RKO (cell line): ENCODE measurements around the gene ZFP2.
"Not testable (repeated sequence)": the region's sequence is repeated elsewhere in the genome, so short reads cannot be mapped to it uniquely, and the experiment has no call there.

Experiments
- DNase-seq: peaks from one replicate; pipeline ENCODE4 v3.0.0-alpha.2; 2016; ENCODE audit warnings: low spot score

The ZFP2 gene

GRCh38 chr5:178895615-178896571, at the start of gene ZFP2:
Gene ZFP2, plus strand, starts transcription at chr5:178895913. Its CDS starts 35,401 bp downstream, at chr5:178931314.
- peak; percentile 75 for DNase-seq

DNA sequence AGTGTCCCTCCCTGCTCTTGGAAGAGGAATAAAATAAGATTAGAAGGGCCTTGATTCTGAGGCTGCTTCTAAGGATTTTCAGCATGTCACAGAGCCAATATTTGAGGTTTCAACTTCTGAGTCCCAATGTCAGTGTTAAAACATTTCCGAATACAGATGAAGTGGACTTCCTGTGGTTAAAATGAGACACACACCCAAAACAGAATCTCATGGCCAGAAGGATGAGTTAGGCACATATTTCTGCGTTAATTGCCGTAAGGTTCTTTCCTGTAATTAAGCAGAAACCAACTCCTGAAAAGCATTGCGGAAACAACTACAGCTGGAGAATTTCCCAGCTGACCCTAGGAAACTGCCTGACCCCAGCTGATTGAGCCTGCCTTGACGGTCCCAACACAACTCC, 46.4 kb upstream of the ZFP2 start:
- DNase-seq = no peak

DNA sequence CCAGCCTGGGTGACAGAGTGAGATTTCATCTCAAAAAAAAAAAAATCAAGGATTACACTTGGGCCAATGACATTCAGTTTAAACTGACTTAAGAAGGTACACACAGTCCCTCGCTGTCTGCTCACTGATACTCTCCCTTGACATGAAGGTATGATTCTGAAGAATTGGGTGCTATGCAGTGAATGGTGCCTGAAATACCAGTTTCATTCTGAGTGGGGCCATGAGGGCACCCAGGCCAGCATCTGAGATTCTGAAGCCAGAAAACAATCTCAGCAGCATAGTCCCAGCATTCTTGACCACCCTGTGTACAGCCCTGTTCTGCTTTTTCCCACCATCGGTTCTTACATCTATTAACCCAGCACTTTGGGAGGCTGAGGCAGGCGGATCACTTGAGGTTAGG, 43.8 kb upstream of the ZFP2 start:
- no peak for DNase-seq

DNA sequence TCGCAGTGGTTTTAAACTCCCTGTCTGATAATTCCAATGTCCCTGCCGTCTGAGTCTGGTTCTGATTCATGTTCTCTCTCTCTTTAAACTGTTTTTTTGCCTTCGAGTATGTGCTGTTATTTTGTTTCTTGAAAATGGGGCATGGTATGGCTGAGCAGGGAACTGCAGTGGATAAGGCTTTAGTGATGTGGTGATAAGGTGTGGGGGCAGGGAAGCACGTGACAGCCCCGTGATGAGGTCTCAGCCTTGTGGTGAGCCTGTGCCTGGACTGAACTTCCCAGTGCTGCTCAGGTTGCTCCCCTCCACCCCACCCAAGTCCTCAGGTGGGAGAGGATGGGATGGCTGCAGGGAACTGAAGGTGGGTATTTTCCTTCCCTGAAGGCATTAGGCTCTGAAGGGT, 41.4 kb upstream of the ZFP2 start:
- DNase-seq = no peak

DNA sequence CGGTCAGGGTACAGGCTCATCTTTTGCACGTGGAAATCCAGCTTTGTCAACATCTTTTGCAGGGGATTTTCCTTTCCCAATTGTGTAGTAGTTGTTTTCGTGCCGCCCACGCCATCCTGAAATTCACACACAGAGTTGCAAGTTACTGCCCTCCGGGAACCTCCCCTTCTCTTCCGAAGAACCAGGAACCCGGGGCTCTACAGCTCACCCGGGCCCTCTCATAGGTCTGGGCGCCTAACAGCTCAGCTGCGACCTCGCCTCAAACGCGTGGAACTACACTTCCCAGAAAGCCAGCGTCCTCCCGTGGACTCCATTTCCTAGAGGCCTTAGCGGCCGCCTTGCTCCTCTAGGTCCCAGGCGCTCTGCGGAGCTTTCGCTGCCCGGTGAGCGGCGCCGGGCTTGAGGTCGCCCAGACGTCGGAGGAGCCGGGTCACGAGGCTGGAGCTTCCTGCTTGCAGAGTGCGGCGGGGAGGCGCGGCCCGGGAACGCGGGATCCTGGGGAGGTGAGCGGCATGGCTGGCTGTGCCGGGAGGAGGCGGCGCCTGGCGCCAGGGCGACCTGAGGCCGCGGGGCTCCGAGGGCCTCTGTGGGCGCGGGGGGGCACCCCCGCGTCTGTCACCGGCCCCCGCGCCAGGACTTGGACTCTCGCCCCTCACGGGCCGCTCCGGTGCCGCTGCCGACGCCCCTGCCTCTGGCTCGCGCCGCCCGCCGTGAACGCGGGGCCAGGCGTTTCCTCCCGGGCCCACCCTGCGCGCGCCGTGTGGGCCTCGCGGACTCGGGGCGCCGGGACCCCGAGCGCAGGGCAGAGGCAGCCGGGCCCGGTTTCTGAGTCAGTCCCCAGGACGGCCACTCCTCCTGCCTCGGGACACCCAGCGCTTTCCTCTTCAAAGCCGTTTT, 35.8 kb upstream of the ZFP2 start, which contains the start of gene ZNF354B:
Gene ZNF354B (plus strand): TSS at position 329 of the 897 bp plus-strand sequence. CDS start 1,095 bp downstream, outside the sequence.
- DNase-seq = peak; percentile 96

DNA sequence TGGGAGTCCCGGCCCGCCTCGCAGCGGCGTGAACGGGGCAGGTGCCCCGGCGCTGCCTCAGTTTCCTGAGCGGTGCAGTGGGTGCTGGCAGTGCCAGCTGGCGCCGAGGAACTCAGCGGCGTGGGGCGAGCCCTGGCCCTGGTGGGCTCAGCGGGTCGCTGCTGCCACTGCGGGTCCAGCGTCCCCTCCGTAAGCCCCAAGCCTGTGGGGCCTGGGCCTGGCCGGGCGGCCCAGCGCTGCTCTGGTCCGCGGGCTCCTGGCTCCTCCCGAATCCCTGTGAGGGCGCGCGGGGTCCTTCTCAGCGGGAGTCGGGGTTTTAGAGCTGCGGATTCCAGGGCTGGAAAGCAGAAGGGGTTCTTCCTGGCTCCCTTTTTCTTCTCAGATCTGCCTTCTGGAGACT, 35.1 kb upstream of the ZFP2 start:
- DNase-seq = not testable (repeated sequence)

GRCh38 chr5:178861627-178862026, 34.1 kb upstream of the ZFP2 start:
- DNase-seq = no peak

DNA sequence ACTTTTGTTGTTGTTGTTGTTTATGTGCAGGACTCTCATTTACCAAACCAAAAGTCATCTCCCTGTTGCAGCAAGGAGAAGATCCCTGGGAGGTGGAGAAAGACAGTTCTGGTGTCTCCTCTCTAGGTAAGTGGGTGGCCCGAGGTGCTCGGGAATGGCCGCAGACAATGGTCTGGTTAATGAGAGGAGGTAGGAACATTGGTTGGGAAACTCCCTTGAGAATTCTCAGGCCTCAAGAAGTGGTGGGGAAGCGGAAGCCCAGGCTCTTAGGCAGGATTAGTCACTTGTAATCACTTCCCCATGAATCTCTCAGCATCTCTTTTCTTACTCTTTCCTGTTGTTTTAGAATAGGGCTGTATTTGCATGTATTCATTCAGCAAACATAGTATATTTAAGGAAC, 28.8 kb upstream of the ZFP2 start:
- DNase-seq = no peak

- DNase-seq = no peak
Measured at GRCh38 chr5:178869577-178869976, 26.1 kb upstream of the ZFP2 start.

- DNase-seq = no peak
Measured at GRCh38 chr5:178870411-178870810, 25.3 kb upstream of the ZFP2 start.

DNA sequence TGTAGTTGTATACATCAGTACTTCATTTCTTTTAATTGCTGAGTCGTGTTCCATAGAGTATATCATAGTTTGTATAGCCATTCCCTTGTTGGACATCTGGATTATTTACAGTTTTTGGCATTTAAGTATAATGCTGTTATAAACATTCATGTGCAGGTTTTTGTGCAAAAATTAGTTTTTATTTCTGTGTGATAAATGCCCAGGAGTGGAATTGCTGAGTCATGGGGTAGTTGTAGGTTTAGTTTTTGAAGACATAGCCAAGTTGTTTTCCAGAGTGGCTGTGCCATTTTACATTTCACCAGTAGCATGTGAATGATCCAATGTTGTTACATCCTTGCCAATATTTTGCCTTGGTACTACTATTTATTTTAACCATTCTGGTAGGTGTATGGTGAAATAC, 23.4 kb upstream of the ZFP2 start:
- DNase-seq = no peak

GRCh38 chr5:178883115-178883694, 12.5 kb upstream of the ZFP2 start:
- not testable (repeated sequence) for DNase-seq

GRCh38 chr5:178883815-178884430, 11.8 kb upstream of the ZFP2 start:
- no peak for DNase-seq

DNA sequence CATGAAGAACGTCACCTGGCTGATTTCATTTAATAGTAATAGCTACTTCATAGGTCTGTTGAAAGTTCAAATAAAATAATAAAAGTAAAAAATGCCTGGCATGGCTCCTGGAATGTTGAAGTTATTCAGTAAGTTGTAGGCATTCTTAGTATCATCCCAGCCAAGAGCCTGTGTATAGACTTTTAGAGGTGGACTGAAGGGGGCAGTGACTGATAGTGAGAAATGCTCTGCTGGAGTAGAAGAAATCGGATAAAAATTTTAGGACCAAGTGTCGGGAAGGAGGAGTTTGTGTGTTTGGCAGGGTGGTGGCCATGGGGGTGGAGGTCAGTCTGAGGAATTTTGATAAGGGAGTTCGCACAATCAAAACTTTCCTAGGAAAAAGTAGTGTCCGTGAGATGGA, 3.6 kb downstream of the ZFP2 start:
- peak; percentile 28 for DNase-seq

DNA sequence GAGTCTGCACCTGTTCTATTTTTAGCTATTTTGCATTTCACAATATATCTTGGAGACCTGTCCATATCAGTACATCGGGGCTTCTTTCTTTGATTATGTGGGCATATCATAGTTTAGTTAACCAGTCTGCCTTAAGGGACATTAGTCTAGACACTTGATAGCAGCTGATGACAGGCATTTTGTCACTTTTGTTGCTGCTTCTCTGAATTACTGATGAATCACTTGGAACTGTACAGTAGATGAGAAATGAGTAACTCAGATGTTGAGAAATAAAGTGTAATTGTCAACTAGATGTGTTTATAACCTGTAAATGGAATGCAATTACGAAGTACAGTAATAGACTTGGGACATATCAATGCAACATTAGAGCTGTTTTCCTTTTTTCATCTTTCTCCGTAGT, 7.1 kb downstream of the ZFP2 start:
- peak; percentile 62 for DNase-seq

DNA sequence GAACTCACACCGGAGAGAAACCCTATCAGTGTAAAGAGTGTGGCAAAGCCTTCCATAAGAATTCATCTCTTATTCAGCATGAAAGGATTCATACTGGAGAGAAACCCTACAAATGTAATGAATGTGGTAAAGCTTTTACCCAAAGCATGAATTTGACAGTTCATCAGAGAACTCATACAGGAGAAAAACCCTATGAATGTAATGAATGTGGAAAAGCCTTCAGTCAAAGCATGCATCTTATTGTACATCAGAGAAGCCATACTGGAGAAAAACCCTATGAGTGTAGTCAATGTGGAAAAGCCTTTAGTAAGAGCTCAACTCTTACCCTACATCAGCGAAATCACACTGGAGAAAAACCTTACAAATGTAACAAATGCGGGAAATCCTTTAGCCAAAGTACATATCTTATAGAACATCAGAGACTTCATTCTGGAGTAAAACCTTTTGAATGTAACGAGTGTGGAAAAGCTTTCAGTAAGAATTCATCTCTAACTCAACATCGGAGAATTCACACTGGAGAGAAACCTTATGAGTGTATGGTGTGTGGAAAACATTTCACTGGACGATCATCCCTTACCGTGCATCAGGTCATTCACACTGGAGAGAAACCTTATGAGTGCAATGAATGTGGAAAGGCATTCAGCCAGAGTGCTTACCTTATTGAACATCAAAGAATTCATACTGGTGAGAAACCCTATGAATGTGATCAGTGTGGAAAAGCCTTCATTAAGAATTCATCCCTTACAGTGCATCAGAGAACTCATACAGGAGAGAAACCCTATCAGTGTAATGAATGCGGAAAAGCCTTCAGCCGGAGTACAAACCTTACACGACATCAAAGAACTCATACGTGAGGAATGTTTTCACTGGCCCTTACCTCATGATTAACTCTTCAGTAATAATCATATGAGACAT, 36.4 kb downstream of the ZFP2 start:
- no peak for DNase-seq

DNA sequence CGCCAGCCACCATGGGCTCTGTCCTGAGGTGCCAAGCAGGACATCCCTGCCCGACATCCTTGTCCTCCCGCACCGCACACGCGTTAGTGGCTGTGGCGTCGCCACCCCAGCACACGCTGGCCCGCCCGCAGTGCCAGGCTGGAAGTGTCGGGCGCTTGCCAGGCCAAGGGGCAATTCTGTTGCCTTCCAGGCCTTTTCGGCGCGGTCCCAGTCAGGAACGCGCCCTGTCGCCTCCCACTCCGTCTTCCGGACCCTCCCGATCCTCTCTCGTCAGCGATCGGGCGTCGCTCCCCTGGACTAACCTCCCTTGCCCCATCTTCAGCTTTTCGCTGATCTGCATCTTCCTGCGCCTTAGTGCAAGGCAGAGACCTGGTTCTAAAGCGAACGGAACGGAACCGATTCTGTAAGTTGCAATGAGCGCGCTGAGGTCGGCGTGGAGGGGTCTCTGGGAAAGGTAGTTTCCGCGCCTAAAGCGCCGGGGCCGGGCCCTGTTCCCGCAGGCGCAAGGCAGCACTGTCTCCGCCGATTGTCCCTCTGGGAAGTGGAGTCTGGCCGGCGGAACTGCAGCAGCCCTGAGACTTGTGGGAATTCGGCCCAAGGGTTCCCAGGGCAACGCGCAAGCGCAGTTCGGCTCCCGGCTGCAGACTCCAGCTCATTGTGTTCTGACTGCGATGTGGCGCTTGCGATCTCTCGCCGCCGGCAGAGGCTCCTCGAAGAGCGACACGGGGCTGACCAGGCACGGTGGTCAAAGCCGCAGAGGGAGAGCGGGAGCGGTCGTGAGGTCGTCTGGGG, 45.1 kb downstream of the ZFP2 start, which contains the start of gene ZNF454:
Gene ZNF454 (plus strand): TSS at position 630 of the 792 bp plus-strand sequence. CDS start 1,594 bp downstream, outside the sequence.
- DNase-seq = no peak

DNA sequence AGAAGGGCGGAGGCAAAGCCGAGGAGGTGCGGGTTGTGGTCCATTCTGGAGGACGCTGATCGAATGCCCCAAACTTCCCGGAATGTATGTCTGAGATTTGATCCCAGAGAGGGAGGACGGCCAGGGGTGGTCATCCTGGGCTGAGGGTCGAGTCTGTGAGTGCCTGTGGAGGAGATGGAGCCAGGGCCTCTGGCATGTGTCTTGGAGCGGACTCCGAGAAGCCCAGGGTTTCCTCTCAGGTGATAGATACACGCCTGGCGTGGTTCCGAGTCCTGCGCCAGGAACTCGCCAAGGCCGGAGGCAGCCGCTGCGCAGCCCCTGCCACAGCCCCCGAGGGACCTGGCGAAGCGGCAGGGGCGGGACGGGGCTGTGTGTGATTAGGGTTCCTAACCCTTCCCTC, 45.6 kb downstream of the ZFP2 start:
- no peak for DNase-seq

GRCh38 chr5:178965465-178966055, 69.8 kb downstream of the ZFP2 start:
- DNase-seq = no peak
